ENCODE measurements around the gene FTCD.

The FTCD gene

DNA sequence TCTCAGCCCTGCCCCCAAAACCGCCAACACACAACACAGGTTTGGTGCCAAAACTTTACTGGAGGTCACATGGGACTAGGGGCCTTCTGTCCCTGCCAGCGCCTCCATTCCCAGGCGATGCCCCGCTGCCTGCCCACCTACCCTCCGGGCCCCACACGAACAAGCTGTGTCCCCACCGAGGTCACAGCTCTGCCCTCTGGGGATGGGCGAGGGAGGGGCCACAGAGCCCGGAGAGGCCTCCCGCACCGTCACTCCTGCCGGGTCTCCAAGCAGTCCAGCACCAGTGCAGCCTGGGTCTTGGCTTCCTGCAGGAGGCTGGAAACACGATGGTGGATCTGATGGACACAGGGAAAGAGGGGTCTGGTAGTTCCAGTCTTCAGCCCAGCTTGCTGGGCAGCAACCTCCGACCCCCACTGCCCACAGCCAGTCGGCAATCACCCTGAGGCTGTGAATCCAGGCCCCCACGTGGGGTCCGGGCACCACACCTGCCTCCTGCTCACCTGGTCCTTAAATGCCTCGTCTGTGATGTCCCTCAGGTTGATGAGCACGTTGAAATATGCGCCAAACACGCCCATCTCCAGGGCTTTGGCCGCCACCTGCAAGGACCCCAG is 18.5 kb downstream of the FTCD start:
- DNase-seq: no peak

DNA sequence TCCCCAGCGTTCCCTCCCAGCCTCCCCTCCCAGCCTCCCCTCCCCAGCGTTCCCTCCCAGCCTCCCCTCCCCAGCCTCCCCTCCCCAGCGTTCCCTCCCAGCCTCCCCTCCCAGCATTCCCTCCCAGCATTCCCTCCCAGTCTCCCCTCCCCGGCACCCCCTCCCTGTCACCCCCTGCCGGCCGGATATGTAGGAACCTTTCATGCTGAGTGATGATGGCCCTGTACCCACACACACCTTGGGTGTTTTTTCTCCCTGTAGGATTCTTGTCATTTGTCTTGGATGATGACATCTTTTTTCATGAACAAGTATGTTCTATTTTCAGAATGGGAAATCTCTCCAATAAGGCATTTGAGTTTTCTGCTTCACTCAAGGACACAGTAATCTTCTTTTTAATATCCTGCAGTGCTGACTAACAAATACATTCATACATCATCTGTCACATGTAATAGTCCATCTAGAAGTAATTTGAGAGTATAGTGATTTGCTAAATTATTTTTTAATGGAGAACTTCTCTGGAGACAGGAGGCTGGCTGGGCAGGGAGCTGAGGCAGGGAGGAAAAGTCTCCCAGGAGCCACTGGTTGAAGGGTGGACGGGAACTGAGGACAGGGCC is 19.5 kb downstream of the FTCD start:
- no peak for DNase-seq

DNA sequence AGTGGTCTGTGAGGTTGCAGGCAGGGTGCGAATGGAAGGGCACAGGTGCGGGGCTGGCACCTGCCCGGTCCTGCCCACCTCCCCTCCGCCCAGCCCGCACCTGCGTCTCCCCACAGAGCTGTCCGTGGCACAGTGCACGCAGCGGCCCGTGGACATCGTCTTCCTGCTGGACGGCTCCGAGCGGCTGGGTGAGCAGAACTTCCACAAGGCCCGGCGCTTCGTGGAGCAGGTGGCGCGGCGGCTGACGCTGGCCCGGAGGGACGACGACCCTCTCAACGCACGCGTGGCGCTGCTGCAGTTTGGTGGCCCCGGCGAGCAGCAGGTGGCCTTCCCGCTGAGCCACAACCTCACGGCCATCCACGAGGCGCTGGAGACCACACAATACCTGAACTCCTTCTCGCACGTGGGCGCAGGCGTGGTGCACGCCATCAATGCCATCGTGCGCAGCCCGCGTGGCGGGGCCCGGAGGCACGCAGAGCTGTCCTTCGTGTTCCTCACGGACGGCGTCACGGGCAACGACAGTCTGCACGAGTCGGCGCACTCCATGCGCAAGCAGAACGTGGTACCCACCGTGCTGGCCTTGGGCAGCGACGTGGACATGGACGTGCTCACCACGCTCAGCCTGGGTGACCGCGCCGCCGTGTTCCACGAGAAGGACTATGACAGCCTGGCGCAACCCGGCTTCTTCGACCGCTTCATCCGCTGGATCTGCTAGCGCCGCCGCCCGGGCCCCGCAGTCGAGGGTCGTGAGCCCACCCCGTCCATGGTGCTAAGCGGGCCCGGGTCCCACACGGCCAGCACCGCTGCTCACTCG is 23.3 kb downstream of the FTCD start:
- DNase-seq: no peak

DNA sequence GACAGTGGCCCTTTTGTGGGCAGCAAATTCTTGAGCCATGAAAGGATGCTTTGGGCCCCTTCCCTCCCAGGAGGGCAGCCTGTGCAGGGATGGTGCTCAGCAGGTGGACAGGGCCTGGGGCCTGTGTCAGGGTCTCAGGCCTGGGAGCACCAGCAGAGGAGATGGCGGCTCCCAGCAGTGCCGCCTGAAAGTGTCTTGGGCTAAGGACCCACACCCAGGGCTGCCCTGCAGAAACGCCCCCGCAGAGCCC is 23.9 kb downstream of the FTCD start:
- no peak for DNase-seq

DNA sequence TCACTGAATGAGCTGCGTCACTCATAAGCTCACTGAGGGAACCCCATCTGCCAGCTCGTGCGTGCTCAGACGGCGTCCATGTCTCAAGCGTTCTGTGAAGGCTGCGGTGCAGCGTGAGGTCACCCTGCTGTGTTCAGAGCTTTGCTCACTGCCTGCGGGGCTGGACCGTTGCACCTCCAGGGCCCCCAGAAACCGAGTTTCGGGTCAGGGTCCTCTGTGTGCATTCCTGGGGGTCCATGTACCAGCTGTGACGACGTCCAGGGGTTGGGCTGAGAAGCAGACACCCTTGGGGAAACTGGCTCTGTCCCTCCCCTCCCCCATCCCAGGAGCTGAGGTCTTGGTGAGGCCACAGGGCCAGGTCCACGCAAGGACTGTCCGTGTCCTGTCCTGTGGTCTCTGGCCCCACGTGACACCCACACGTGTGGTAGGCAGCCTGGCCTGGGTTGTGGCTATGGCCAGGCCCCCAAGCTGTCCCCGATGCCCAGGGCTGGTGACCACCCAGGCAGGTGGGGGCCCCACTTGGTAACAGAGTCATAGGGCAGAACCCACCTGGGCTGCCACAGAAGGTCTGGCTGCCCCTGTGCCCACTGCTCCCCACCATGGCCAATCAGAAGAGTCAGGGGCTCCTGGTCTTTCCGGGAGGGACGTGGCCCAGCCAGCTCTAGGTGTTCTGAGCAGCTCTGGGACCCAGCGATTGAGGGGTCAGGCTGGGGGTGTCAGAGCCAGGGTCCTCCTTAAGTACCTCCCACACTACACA is 24.4 kb downstream of the FTCD start:
- DNase-seq: no peak

DNA sequence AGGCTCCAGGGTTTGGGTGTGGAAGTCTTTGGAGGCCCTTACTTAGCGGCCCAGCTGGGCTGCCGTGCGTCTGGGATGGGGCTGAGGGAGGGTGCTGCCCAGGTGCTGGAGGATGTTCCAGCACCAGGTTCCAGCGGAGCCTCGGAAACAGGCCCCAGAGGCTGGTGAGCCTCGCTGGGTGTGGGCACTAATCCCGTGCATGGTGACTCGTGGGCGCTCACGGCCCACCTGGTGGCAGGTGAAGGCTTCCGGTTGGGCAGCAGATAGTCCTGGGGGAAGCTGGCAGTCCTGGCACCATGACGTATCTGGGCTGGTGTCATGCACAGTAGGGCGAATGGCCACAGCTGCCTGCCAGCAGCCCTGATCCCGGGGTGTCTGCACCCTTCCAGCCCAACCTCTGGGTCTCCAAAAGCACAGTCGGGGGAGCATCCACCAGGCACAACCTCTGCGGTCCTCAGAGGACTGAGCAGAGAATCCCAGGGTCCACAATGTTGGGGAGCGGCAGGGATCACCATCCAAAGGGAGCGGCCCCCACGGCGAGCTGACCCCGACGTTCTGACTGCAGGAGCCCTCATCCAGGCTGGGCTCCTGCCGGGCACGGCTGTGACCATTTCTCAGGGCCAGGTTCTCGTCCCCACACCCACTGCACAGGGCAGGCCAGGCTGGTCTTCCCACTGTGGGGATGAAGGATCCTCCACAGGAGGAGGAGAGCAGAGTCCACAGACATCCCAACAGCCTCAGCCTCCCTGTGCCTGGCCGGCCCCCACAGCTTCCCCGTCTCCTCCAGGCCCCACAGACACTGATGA is 25.3 kb downstream of the FTCD start:
- DNase-seq: no peak

DNA sequence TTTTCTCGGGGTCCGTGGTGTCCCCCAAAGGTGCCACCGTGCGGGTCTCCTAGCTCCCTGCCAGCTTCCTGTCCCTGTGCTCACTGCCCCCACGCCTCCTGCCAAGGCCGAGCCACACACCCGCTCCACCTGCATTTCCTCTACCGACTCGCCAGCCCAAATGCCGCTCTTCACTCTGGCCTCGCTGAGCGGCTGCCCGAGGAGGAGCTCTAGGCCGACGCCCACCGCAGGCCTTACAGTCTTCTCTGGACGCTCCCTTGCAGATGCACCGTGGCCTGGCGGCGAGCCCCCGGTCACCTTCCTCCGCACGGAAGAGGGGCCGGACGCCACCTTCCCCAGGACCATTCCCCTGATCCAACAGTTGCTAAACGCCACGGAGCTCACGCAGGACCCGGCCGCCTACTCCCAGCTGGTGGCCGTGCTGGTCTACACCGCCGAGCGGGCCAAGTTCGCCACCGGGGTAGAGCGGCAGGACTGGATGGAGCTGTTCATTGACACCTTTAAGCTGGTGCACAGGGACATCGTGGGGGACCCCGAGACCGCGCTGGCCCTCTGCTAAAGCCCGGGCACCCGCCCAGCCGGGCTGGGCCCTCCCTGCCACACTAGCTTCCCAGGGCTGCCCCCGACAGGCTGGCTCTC is 26.3 kb downstream of the FTCD start:
- no peak for DNase-seq

DNA sequence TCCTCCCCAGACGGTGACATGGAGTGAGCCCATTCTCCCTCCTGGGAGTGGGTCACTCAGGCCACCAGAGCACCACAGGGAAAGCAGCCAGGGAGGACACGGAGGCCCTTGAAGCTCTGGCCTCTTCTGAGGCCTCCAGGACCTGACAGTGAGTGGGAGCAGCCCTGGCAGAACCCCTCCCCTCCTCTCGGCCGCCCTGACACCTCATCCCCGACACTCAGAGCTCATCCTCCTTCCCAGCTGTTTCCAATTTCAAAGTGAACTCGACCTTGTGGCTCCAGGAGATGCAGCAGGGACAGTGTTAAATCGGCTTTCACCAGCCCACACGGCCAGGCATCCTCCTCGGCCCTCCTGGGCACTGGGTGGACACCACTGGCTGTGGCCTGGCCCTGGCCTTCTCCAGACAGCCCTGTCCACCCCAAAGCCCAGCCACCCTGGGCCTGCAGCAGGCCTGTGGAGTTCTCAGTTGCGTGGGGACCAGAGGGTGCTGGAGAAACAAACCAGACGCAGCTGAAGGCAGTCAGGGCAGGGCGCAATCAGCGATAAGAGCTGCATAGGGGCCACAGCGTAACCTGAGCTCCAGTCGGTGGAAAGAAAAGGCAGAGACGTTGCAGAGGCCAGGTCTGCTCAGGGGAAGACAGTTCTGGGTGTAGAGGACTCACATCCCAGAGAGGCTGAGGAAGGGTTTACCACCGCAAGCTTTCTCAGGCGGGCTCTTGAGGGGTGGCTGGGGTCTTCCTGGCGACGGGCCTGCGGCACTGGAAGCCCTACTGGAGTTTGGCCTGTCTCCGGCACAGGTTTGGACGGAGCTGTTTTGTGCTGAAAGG is 27.1 kb downstream of the FTCD start:
- no peak for DNase-seq

DNA sequence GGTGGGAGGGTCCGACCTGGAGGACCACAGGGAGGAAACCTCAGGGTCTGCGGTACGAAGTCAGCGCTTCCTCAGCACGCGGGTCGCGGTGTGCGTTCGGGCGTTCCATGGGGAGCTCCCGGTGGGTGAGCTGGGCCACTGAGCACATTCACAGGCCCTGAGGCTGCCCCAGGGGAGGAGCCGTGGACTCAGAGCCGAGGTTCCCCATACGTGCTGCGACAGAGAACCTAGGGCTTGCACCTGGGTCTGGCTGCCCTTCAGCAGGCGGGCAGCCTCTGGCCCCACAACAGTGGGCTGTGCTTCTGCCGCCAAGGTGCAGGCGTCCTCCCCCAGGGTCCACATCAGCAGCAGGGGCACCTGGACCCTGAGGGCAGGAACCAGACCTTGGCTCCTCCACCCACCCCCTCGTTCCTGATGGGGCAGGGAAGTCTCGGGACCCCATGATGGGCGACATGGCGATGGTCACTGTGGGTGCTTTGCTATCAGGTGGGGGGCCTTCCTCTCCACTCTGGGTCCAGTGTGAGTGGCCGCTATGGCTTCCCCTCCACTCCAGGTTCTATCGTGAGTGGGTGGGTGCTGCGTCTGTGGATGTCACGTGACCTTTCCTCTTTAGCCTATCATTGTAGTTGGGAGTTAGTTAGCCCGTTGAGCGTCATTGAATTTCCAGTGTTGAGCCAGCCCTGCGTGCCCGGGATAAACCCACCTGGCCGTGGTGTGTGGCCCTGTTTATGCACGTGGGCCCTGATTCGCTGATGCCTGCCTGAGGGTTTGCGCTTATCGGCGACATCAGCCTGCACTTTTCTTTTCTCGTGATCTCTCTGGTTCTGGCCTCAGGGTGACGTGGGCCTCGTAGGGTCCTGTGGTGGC is 27.9 kb downstream of the FTCD start:
- DNase-seq: no peak

DNA sequence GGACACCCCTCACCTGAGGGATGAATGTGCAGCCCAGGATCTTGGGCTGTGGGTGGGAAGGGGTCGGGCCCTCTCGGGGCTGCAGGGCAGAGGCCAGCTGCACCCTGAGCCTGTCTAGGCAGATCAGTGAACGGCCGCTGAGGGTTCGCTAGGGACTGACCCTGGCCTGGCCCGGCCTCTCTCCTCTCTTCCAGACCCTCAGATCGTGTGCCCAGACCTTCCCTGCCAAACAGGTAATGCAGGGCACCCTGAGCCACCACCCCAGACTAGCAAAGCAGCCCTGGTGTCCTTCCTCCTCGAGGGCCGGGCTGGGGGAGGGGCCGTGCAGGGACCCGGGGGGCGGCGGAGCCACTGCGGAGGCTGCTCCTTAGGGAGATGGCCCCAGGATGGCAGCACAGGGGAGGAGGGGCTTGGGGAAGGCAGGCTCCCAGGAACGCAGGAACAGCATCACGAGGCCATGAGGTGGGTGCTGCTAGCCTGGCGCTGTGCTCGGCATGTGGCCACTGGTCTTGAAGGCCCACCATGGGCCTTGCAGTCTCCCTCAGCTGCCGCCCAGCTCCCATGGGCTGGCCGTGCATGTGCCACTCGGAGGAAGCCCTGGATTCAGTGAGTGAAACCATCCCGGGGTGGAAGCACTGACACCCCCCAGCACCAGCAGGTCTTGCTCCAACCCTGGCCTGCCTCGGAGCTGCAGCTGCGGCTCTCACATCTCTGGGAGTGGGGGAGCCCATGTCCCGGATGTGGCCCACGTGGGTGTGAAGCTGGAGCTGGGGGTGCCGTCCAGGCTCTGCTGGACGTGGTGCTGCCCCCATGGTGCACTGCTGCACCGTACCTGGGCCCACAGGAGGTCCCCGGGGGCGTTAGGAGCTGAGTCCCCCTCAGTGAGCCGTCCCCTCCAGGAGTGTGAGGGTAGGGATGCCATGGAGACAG is 28.8 kb downstream of the FTCD start:
- DNase-seq: no peak

DNA sequence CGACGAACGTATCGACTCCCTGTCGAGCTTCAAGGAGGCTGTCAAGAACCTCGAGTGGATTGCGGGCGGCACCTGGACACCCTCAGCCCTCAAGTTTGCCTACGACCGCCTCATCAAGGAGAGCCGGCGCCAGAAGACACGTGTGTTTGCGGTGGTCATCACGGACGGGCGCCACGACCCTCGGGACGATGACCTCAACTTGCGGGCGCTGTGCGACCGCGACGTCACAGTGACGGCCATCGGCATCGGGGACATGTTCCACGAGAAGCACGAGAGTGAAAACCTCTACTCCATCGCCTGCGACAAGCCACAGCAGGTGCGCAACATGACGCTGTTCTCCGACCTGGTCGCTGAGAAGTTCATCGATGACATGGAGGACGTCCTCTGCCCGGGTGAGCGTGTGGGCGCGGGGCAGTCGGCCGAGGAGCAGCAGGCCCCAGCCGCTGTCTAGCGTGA is 29.5 kb downstream of the FTCD start:
- no peak for DNase-seq

DNA sequence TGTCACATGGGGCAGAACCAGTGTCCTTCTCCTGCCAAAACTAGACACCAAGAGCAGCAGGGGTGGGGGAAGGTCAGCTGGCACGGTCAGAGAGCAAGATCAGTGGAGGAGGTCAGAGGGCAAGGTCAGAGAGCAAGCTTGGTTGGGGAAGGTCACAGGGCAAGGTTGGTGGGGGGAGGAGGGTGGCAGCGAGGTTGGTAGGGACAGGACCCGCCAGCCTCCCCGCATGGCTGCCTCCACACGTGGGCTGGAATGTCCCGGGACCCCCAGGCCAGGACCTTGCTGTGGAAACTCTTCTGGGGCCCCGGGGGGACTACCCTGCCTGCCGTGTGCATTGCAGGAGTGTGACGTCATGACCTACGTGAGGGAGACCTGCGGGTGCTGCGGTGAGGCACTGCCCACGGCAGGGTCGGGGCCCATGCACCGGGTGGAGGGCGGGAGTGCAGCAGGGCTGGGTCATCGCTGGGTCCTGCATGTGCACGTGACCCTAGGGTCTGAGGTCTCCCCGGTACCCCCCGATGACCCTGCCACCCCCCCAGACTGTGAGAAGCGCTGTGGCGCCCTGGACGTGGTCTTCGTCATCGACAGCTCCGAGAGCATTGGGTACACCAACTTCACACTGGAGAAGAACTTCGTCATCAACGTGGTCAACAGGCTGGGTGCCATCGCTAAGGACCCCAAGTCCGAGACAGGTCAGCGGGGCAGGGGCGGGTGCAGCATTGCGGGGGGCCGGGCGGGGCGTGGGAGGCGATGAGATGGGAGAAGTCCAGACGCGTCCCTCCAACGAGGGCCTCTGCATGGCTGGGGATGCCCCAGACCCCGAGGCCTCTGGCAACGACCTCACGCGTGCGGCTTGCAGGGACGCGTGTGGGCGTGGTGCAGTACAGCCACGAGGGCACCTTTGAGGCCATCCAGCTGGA is 30.2 kb downstream of the FTCD start:
- DNase-seq: no peak

DNA sequence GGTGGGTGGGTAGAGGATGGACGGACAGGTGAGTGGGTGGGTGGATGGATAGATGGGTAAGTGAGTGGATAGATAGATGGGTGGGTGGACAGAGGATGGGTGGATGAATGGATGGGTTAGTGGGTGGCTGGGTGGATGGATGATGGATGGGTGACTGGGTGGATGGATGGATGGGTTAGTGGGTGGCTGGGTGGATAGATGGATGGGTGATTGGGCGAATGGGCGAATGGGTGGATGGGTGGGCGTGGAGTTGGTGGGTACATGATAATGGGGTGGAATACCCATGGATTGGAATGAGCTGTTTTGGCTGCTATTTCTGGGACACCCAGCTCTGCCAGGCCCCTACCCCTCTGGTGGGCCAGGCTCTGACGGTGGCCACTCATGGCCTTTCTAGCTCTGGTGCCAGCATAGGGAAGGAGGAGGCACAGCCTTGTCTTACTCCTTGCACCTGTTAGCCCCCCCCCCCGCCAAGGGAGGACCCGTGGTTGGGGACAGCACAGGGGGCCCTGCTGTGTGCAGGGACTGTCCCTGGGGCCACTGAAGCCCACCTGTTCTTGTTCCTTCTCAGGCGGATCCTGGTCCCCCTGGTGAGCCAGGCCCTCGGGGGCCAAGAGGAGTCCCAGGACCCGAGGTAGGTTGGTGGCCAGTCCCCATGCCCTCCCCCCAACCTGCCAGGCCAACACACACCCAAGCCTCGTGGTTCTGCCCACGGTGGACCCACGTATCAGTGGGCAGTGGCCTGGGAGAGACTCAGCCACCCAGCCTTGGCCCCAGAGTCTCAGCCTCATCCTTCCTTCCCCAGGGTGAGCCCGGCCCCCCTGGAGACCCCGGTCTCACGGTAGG is 31.1 kb downstream of the FTCD start:
- DNase-seq: no peak

DNA sequence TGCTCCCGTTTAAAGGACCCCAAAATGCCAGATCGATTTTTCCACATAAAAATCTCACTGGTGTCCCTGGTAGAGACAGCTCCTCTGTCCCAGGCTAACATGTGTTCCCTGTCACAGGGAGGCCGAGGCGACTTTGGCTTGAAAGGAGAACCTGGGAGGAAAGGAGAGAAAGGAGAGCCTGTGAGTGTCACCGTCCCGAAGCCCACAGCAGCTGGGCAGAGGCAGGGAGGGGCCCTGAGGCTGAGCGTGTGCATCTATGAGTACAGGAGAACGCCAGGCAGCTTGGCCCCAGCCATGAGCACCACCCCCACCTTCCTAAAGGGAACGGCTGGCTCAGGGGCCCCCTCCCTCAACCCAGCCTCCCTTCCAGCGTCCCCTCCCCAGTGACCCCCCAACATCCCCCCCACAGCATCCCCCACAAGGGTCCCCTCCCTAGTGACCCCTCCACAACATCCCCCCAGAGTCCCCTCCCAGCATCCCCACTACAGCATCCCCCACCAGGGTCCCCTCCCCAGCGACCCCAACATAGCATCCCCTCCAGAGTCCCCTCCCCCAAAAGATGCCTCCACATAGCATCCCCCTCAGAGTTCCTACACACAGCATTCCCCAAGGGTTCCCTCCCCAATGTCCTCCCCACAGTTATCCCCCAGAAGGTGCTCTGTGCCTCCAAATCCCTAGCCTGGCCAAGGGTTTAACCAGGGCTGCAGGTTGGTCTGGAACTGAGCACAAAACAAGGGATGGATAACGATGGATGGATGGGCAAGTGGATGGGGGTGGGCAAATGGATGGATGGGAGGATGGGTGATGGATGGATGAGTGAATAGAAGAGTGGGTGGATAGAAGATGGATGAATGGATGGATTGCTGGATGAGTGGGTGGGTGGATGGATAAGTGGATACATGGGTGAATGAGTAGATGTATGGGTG is 32.4 kb downstream of the FTCD start:
- DNase-seq: no peak

DNA sequence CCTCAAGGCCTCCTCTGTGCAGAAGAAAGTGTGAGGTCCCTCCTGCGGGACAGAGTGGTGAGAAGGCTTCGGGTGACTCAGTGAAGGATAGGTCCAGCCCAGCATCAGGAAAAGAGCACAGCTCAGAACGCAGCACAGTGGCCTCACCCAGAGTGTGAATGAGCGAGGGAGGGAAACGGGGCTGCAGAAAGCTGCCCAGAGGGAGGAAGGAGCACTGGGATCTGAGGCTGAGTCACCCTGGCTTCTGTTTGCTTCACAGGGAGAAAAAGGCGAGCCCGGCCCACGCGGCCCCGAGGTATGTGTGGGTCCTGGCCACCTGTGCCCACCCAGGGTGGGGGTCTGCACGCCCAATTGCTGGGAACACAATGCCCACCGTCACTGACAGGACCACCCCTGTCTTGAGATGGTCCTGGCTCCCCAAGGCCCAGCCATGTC is 33.1 kb downstream of the FTCD start:
- no peak for DNase-seq

Measured in GOT3 (cell line).